Adrenal gland (tissue), 5 donors: ENCODE measurements around the gene TFAP2E.

Experiments
- CTCF ChIP-seq, 6 experiments: fragments of 450-650 bp in 4 of 6; fragments of 200-600 bp in 2 of 6; sonication (generic) in 1 of 6; IDR thresholded peaks; 1 replicate in 5 of 6; 2 replicates in 1 of 6; pipeline versions ENCODE4 v1.5.1 to v1.8.0; 2016 to 2021; ENCODE audit warnings: antibody characterized with exemption in 6 of 6, mild to moderate bottlenecking in 2 of 6, moderate library complexity in 1 of 6
- POLR2A ChIP-seq, 2 donors: fragments of 450-650 bp; IDR thresholded peaks; one replicate each; pipeline ENCODE4 v1.6.1; 2017; ENCODE audit warnings: antibody characterized with exemption in 2 of 2, mild to moderate bottlenecking in 2 of 2, moderate library complexity in 1 of 2
- donor health status: DM: no; HTN: no; CAD: no.

GRCh38 chr1:35574655-35575415 is 1.7 kb downstream of the TFAP2E start:
- TF ChIP-seq CTCF (IDR thresholded peaks at IDR 0.05) (no peak), POLR2A (IDR thresholded peaks at IDR 0.05) (no peak)
